ENCODE data around the gene LTBP1. TPM values are rescaled to one million over a fixed set of nuclear protein-coding genes. Genes with fewer than 3 reads are reported as not detected.

The LTBP1 gene
- total RNA-seq, 1 donor from 2014 or later = 327 TPM

- peaks cover 2% of the 10 kb centered on the region for H3K27me3 Mint-ChIP-seq (ENCODE audit: unreplicated experiment)
- no peaks in the 10 kb centered on the region for H3K9me3 Mint-ChIP-seq (ENCODE audit: unreplicated experiment)
- H3K36me3 Mint-ChIP-seq (ENCODE audit: low read depth, unreplicated experiment) = peaks cover 5% of the 10 kb centered on the region
- no peaks in the 10 kb centered on the region for H3K4me1 Mint-ChIP-seq (ENCODE audit: unreplicated experiment)
- H3K27ac Mint-ChIP-seq (ENCODE audit: unreplicated experiment) = no peak overlapping the region
- no peak for DNase-seq (ENCODE audit: low spot score)
- no peak overlapping the region for H3K4me3 Mint-ChIP-seq (ENCODE audit: unreplicated experiment)
- no peak for TF ChIP-seq CTCF (IDR thresholded peaks at IDR 0.05; ENCODE audit: unreplicated experiment)
Measured at GRCh38 chr2:33181466-33181865, 234.7 kb downstream of the LTBP1 start.

- TF ChIP-seq CTCF (IDR thresholded peaks at IDR 0.05; ENCODE audit: unreplicated experiment) = no peak
- no peaks in the 10 kb centered on the region for H3K9me3 Mint-ChIP-seq (ENCODE audit: unreplicated experiment)
- no peaks in the 10 kb centered on the region for H3K4me1 Mint-ChIP-seq (ENCODE audit: unreplicated experiment)
- H3K27me3 Mint-ChIP-seq (ENCODE audit: unreplicated experiment) = no peaks in the 10 kb centered on the region
- H3K4me3 Mint-ChIP-seq (ENCODE audit: unreplicated experiment) = no peak overlapping the region
- no peak for DNase-seq (ENCODE audit: low spot score)
- H3K27ac Mint-ChIP-seq (ENCODE audit: unreplicated experiment) = no peak overlapping the region
- H3K36me3 Mint-ChIP-seq (ENCODE audit: low read depth, unreplicated experiment) = peaks cover 13% of the 10 kb centered on the region
Measured at GRCh38 chr2:33184041-33184440, 237.3 kb downstream of the LTBP1 start.

- no peak overlapping the region for H3K27ac Mint-ChIP-seq (ENCODE audit: unreplicated experiment)
- no peak for DNase-seq (ENCODE audit: low spot score)
- peaks cover 29% of the 10 kb centered on the region for H3K36me3 Mint-ChIP-seq (ENCODE audit: low read depth, unreplicated experiment)
- no peak for TF ChIP-seq CTCF (IDR thresholded peaks at IDR 0.05; ENCODE audit: unreplicated experiment)
- H3K27me3 Mint-ChIP-seq (ENCODE audit: unreplicated experiment) = no peaks in the 10 kb centered on the region
- H3K4me1 Mint-ChIP-seq (ENCODE audit: unreplicated experiment) = peaks cover 7% of the 10 kb centered on the region
- H3K4me3 Mint-ChIP-seq (ENCODE audit: unreplicated experiment) = no peak overlapping the region
- no peaks in the 10 kb centered on the region for H3K9me3 Mint-ChIP-seq (ENCODE audit: unreplicated experiment)
Measured at GRCh38 chr2:33186937-33187336, 240.2 kb downstream of the LTBP1 start.

DNA sequence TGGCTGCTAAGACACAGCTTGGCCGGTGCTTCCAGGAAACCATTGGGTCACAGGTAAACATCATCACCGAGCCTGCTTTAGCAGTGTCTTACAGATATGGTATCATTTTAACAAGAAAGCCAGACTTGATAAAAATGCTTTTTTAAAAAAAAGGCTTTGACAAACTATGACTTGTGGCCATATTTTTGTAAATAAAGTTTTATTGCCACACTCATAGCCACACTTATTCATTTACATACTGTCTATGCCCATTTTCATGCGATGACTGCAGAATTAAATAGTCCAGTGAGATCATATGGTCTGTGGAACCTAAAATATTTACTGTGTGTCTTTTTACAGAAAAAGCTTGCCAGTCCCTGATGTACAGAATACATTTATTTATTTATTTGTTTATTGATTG is 242.0 kb downstream of the LTBP1 start:
- Mint-ChIP-seq H3K27ac (ENCODE audit: unreplicated experiment) (no peak overlapping the region), H3K4me1 (ENCODE audit: unreplicated experiment) (peaks cover 7% of the 10 kb centered on the region), H3K4me3 (ENCODE audit: unreplicated experiment) (peak overlapping the region; percentile 75), H3K27me3 (ENCODE audit: unreplicated experiment) (no peaks in the 10 kb centered on the region), H3K36me3 (ENCODE audit: low read depth, unreplicated experiment) (peaks cover 35% of the 10 kb centered on the region), H3K9me3 (ENCODE audit: unreplicated experiment) (no peaks in the 10 kb centered on the region)
- DNase-seq (ENCODE audit: low spot score) = no peak
- no peak for TF ChIP-seq CTCF (IDR thresholded peaks at IDR 0.05; ENCODE audit: unreplicated experiment)

GRCh38 chr2:33190393-33190937 is 243.7 kb downstream of the LTBP1 start:
- Mint-ChIP-seq H3K36me3 (ENCODE audit: low read depth, unreplicated experiment) (peaks cover 41% of the 10 kb centered on the region), H3K27me3 (ENCODE audit: unreplicated experiment) (no peaks in the 10 kb centered on the region), H3K27ac (ENCODE audit: unreplicated experiment) (no peak overlapping the region), H3K4me1 (ENCODE audit: unreplicated experiment) (peaks cover 7% of the 10 kb centered on the region), H3K9me3 (ENCODE audit: unreplicated experiment) (no peaks in the 10 kb centered on the region), H3K4me3 (ENCODE audit: unreplicated experiment) (peak overlapping the region; percentile 44)
- no peak for TF ChIP-seq CTCF (IDR thresholded peaks at IDR 0.05; ENCODE audit: unreplicated experiment)
- DNase-seq (ENCODE audit: low spot score) = no peak
